Lung (tissue), 12 donors: ENCODE results near the gene KIAA0513. TPM values are rescaled to one million over a fixed set of nuclear protein-coding genes. Genes with fewer than 3 reads are reported as not detected.

Experiments used
- ATAC-seq: fragments of 200-7000 bp; cut with Tn5 transposase; one replicate; pipeline ENCODE4 v1.9.1; 2020; ENCODE audit warnings: moderate number of reproducible peaks; ENCODE audit not compliant: insufficient read depth, low FRiP score
- DNase-seq, 3 donors: peaks; one replicate each; pipeline ENCODE4 v3.0.0-alpha.2; 2013 to 2017
- H3K27ac ChIP-seq, 2 donors: one replicate each; pipeline ENCODE4 v1.5.1; 2013; ENCODE audit warnings: mild to moderate bottlenecking in 2 of 2, moderate library complexity in 2 of 2, control low read depth in 1 of 2, inconsistent platforms in 1 of 2, low read depth in 1 of 2, low read length in 1 of 2
- H3K27me3 ChIP-seq, 3 donors: one replicate each; pipeline ENCODE4 v1.5.1; 2013; ENCODE audit warnings: low read length in 2 of 3; ENCODE audit not compliant: control insufficient read depth in 3 of 3, insufficient read depth in 3 of 3
- H3K36me3 ChIP-seq, 4 donors: one replicate each; pipeline ENCODE4 v1.5.1; 2013; ENCODE audit warnings: low read length in 4 of 4, mild to moderate bottlenecking in 1 of 4, moderate library complexity in 1 of 4; ENCODE audit not compliant: control insufficient read depth in 4 of 4, insufficient read depth in 4 of 4
- H3K4me1 ChIP-seq, 5 donors: one replicate each; pipeline ENCODE4 v1.5.1; 2013; ENCODE audit warnings: low read length in 5 of 5, mild to moderate bottlenecking in 2 of 5, moderate library complexity in 1 of 5; ENCODE audit not compliant: control insufficient read depth in 5 of 5, insufficient read depth in 5 of 5
- H3K4me3 ChIP-seq: one replicate; pipeline ENCODE4 v1.5.1; 2013; ENCODE audit warnings: mild to moderate bottlenecking, control low read depth, moderate library complexity
- H3K9ac ChIP-seq, 2 donors: one replicate each; pipeline ENCODE4 v1.5.1; 2013; ENCODE audit warnings: low read length in 2 of 2, control low read depth in 1 of 2; ENCODE audit not compliant: insufficient read depth in 1 of 2
- H3K9me3 ChIP-seq, 4 donors: one replicate each; pipeline ENCODE4 v1.5.1; 2013; ENCODE audit warnings: low read length in 3 of 4, mild to moderate bottlenecking in 1 of 4, moderate library complexity in 1 of 4; ENCODE audit not compliant: control insufficient read depth in 4 of 4, insufficient read depth in 3 of 4
- WGBS, 2 donors: extraction: QIAGEN DNeasy Blood & Tissue Kit; methylation state at CpG; one replicate each; pipeline ENCODE4 v1.1.7; 2013; 5-methylcytosine and 5-hydroxymethylcytosine counted together
- polyA plus RNA-seq, 2 donors: library from polyadenylated mRNA; stranded (reverse); fragments of 200-250 nt; gene quantifications; one replicate each; pipeline ENCODE4 v1.2.1, GENCODE V29; 2013
- total RNA-seq, 2 donors: library from RNA; depleted of rRNA in 1 of 2; stranded (reverse); fragments of >200 nt in 1 of 2; gene quantifications; one replicate each; pipeline ENCODE4 v1.2.1, GENCODE V29; 2014 to 2021
- TF ChIP-seq, protein P1 (sequence below): IDR thresholded peaks from 2 replicates; pipeline ENCODE4 v1.5.1; 2012; ENCODE audit warnings: mild to moderate bottlenecking; ENCODE audit errors: control extremely low read depth, extremely low read depth
- donor health status: control.
- donor health status: control.
- donor health status: Bipolar disorder and iron deficiency.
- donor health status: healthy.
- donor health status: DM: yes; HTN: yes; CAD: no.

KIAA0513 gene
- total and polyA plus RNA-seq, 4 donors = 10.4 to 23.5 (median 12.0) TPM

GRCh38 chr16:84988328-84989080 lies 39.1 kb upstream of the KIAA0513 start:
- DNase-seq = no peak
- WGBS, 2 donors = 92 to 94% methylated on average over 16 of the region's 16 CpGs
- H3K4me1 ChIP-seq = peaks cover 0 to 5% (median 0%) of the 10 kb centered on the region in 5 donors
- no peaks in the 10 kb centered on the region for H3K9me3 ChIP-seq
- no peaks in the 10 kb centered on the region for H3K27me3 ChIP-seq
- no peak overlapping the region for H3K27ac ChIP-seq
- TF ChIP-seq, protein P1, sequence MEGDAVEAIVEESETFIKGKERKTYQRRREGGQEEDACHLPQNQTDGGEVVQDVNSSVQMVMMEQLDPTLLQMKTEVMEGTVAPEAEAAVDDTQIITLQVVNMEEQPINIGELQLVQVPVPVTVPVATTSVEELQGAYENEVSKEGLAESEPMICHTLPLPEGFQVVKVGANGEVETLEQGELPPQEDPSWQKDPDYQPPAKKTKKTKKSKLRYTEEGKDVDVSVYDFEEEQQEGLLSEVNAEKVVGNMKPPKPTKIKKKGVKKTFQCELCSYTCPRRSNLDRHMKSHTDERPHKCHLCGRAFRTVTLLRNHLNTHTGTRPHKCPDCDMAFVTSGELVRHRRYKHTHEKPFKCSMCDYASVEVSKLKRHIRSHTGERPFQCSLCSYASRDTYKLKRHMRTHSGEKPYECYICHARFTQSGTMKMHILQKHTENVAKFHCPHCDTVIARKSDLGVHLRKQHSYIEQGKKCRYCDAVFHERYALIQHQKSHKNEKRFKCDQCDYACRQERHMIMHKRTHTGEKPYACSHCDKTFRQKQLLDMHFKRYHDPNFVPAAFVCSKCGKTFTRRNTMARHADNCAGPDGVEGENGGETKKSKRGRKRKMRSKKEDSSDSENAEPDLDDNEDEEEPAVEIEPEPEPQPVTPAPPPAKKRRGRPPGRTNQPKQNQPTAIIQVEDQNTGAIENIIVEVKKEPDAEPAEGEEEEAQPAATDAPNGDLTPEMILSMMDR = no peak
- peaks cover 0 to 38% (median 20%) of the 10 kb centered on the region in 4 donors for H3K36me3 ChIP-seq
- no peak for ATAC-seq
- H3K4me3 ChIP-seq = no peak overlapping the region
- no peak overlapping the region for H3K9ac ChIP-seq

DNA sequence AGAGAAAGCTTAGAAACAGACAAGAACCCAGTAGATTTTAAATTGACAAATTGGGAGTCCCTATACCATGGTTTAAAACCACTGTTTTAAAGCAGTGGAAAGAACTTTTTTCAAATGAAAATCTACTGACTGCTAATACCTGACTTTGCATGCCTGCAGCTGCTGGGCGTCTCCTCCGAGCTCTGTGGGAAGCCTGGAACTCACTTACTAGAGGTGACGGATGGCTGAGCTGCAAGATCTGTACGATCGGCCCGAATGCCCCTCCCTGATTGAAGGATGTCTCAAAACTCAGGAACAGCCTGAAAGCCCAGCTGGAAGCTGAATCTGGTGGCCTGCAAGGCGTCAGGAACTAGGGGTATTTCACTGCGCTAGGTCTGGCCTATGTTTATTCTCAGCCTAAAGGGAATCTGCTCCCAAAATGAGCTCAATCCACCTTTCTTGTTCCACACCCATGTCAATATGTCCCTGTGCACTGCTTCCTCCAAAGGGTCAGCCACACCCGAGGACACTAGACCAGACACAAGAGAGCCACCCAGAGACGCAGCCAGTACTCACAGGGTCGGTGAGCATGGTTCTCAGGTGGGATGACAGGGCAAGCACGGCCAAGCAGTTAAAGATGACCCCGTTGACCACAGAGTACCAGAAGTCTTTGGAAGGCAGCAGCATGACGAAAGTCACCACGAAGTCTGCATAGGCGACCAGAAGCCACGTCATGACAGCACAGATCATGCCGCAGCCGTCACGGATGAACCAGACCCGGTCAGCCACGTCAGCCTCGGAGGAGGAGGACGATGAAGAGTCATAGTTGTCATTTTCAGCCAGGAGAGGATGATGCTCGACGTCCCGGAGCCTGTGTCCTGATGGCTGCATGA lies 37.6 kb upstream of the KIAA0513 start:
- 88 to 90% methylated on average over 27 of the region's 27 CpGs for WGBS, 2 donors
- H3K9me3 ChIP-seq = no peaks in the 10 kb centered on the region
- no peak overlapping the region for H3K4me3 ChIP-seq
- H3K9ac ChIP-seq = no peak overlapping the region
- H3K27me3 ChIP-seq = no peaks in the 10 kb centered on the region
- DNase-seq = no peak
- H3K36me3 ChIP-seq = peaks cover 4 to 42% (median 26%) of the 10 kb centered on the region in 4 donors
- no peak overlapping the region for H3K27ac ChIP-seq
- ATAC-seq = no peak
- TF ChIP-seq, protein P1 = no peak
- peaks cover 0 to 15% (median 2%) of the 10 kb centered on the region in 5 donors for H3K4me1 ChIP-seq

- H3K9me3 ChIP-seq = no peaks in the 10 kb centered on the region
- H3K4me3 ChIP-seq = no peak overlapping the region
- peaks cover 7 to 42% (median 30%) of the 10 kb centered on the region in 4 donors for H3K36me3 ChIP-seq
- 95 to 96% methylated on average over 9 of the region's 9 CpGs for WGBS, 2 donors
- no peak for DNase-seq
- H3K27ac ChIP-seq = no peak overlapping the region
- no peaks in the 10 kb centered on the region for H3K27me3 ChIP-seq
- no peak overlapping the region for H3K9ac ChIP-seq
- H3K4me1 ChIP-seq = peaks cover 0 to 17% (median 3%) of the 10 kb centered on the region in 5 donors
- TF ChIP-seq, protein P1 = no peak
- ATAC-seq = no peak
These were observed 36.8 kb upstream of the KIAA0513 start for GRCh38 chr16:84990782-84991181.
